ENCODE data around the gene OTULIN.

The OTULIN gene

DNA sequence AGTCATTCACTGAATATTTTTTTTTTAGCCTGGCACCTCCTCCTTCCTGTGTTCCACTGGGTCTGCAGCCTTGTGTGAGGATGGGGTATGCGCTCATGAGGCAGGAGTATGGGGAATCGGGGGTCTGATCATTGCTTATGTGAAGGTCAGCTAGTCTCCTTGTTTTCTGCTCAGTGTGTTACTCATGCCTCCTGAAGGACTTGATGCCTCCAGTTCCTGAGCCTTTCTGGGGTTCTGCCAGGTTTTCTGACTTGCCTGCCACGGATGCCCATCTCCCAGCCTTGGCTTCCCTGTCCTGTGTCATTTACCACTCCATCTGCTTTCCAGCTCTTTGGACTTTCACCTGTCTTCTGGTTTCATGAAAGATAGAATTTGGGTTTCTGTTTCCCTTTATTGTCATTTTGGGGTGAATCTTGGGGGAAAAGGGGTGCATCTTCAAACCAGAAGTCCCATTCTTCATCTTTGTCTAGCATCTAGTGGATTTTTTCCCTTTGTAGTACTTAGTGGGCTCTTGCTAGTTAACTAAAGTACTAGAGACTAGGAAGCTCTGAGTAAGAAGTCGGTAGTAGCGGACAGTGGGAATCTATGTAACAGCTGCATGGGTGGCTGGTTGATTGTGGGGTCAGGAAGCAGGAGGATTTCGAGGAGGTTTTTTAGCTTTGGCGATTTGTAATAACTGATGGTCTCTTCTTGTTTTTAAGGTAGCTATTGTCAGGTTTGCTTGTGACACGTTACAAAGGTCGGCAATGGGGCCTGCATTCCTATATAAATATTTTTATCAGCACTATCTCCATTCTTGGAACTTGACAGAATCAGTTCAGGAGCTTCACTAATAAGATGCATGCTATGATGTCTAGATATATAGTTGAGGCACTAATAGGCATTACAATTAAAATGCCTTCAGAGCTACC lies 8.2 kb downstream of the OTULIN start:
- H3K4me3 ChIP-seq (ENCODE audit: low read depth, low read length) = no peak overlapping the region
- TF ChIP-seq MYC (IDR thresholded peaks at IDR 0.05; ENCODE audit: low read depth, low read length) (no peak), POLR2A (IDR thresholded peaks at IDR 0.05; ENCODE audit: extremely low read depth, insufficient read length) (no peak)
- TF ChIP-seq, protein P1, sequence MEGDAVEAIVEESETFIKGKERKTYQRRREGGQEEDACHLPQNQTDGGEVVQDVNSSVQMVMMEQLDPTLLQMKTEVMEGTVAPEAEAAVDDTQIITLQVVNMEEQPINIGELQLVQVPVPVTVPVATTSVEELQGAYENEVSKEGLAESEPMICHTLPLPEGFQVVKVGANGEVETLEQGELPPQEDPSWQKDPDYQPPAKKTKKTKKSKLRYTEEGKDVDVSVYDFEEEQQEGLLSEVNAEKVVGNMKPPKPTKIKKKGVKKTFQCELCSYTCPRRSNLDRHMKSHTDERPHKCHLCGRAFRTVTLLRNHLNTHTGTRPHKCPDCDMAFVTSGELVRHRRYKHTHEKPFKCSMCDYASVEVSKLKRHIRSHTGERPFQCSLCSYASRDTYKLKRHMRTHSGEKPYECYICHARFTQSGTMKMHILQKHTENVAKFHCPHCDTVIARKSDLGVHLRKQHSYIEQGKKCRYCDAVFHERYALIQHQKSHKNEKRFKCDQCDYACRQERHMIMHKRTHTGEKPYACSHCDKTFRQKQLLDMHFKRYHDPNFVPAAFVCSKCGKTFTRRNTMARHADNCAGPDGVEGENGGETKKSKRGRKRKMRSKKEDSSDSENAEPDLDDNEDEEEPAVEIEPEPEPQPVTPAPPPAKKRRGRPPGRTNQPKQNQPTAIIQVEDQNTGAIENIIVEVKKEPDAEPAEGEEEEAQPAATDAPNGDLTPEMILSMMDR (IDR thresholded peaks at IDR 0.05; ENCODE audit: low read depth, low read length) = no peak
- TF ChIP-seq, protein P2, sequence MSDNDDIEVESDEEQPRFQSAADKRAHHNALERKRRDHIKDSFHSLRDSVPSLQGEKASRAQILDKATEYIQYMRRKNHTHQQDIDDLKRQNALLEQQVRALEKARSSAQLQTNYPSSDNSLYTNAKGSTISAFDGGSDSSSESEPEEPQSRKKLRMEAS (IDR thresholded peaks at IDR 0.05; ENCODE audit: low read depth, low read length) = no peak
- no peak for DNase-seq (ENCODE audit: low read depth)

DNA sequence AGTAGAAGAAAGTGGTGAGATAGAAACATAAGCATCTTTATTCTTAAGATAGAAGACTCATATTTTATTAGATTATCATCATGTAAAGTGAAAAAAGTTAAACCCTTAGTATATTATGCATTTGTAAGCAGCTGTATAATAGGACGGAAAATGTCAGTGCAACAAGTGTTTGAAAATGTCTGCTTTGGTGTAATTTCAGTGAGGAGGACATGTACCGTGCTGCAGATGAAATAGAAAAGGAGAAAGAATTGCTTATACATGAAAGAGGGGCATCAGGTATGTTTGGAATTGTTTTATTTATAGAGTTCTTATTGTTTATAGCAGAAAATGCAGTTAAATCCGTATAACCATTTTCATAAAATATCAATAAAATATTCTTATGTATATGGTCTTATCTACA lies 8.9 kb downstream of the OTULIN start:
- TF ChIP-seq POLR2A (IDR thresholded peaks at IDR 0.05; ENCODE audit: extremely low read depth, insufficient read length) (no peak), MYC (IDR thresholded peaks at IDR 0.05; ENCODE audit: low read depth, low read length) (no peak)
- TF ChIP-seq, protein P1 (IDR thresholded peaks at IDR 0.05; ENCODE audit: low read depth, low read length) = no peak
- TF ChIP-seq, protein P2 (IDR thresholded peaks at IDR 0.05; ENCODE audit: low read depth, low read length) = no peak
- no peak overlapping the region for H3K4me3 ChIP-seq (ENCODE audit: low read depth, low read length)
- DNase-seq (ENCODE audit: low read depth) = no peak

DNA sequence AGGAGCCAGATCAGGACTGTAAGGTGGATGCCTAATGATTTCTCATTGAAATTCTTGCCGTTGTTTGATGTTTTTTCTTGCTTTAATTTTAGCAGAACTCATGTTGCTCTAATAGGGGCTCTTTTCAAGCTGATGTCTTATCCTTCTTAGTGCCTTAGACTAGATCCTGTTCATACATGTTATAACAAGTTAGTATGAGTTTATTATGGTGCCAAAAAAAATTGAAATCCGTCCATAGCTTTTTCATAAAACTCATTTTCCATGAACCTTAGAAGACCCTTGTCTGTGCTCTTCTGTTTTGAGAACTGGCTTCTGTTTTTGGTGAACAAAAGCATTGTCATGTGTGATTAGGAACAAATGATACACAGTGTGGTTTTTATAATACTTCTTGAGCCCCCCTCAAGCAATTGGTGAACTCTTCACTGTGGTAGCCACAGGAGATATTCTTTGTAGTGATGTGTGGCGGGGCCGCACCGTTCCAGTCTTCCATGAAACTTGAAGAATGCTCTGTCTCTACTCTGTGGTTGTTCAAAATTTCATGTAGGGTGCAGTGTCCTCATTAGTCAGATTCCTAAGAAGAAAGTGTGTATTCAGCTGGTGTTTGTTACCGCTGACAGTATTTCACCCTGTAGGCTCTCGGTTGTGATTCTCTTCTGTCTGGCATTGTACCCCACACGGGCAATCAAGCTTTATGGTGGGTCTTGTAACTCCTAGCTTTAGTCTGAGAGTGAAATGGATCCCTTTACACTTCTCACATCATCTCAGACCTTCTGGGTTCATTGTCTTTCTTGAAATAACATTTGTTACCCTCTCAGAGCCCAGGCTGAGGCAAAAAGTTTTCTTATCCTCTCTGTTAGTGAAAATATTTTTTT lies 10.7 kb downstream of the OTULIN start:
- H3K4me3 ChIP-seq (ENCODE audit: low read depth, low read length) = peak overlapping the region; percentile 46
- DNase-seq (ENCODE audit: low read depth) = no peak
- no peak for TF ChIP-seq POLR2A (IDR thresholded peaks at IDR 0.05; ENCODE audit: extremely low read depth, insufficient read length)
- no peak for TF ChIP-seq MYC (IDR thresholded peaks at IDR 0.05; ENCODE audit: low read depth, low read length)
- TF ChIP-seq, protein P1 (IDR thresholded peaks at IDR 0.05; ENCODE audit: low read depth, low read length) = no peak
- TF ChIP-seq, protein P2 (IDR thresholded peaks at IDR 0.05; ENCODE audit: low read depth, low read length) = no peak

DNA sequence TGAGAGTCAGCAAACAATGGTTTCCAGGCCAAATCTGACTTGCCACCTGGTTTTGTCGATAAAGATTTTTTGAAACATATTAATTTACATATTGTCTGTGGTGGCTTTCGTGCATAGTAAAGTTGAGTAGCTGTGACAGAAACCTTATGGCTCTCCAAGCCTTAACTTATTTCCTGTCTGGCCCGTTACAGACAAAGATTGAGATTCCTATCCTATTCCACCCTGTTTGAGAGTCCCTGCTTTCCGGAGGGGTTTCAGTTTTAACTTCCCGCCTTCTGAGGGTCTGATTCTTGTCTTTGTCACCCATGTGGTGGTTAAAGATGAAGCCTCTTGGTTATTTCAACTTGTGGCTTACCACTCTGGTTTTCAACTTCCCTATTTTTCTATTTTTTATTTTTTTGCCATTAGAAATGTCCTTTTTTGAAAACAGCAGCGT lies 11.4 kb downstream of the OTULIN start:
- DNase-seq (ENCODE audit: low read depth) = peak; percentile 87
- TF ChIP-seq, protein P1 (IDR thresholded peaks at IDR 0.05; ENCODE audit: low read depth, low read length) = no peak
- TF ChIP-seq, protein P2 (IDR thresholded peaks at IDR 0.05; ENCODE audit: low read depth, low read length) = peak; percentile 86
- TF ChIP-seq MYC (IDR thresholded peaks at IDR 0.05; ENCODE audit: low read depth, low read length) = peak; percentile 72
- no peak for TF ChIP-seq POLR2A (IDR thresholded peaks at IDR 0.05; ENCODE audit: extremely low read depth, insufficient read length)
- H3K4me3 ChIP-seq (ENCODE audit: low read depth, low read length) = peak overlapping the region; percentile 46

DNA sequence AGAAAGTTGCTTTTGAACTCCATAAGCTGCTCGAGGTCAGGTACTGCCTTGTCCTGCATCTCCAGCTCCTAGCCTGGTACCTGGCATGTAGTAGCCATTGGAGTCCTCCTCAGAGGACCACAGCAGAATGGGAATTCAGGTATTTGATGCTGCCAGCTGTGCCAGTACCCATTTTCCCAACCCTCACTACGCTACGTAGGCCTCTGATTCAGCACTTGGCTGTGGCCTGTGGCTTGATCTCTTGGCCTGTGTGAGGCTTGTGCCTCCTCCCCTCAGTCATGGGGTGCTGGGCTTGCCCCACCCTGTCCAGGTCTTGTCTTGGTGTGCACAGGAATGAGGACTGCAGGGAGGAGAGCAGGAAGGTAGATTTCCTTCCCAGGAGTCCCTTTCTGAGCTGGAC lies 11.8 kb downstream of the OTULIN start:
- peak; percentile 85 for DNase-seq (ENCODE audit: low read depth)
- TF ChIP-seq MYC (IDR thresholded peaks at IDR 0.05; ENCODE audit: low read depth, low read length) (peak; percentile 30; the same call in 1 of the 2 replicates), POLR2A (IDR thresholded peaks at IDR 0.05; ENCODE audit: extremely low read depth, insufficient read length) (no peak)
- TF ChIP-seq, protein P2 (IDR thresholded peaks at IDR 0.05; ENCODE audit: low read depth, low read length) = no peak
- TF ChIP-seq, protein P1 (IDR thresholded peaks at IDR 0.05; ENCODE audit: low read depth, low read length) = no peak
- peak overlapping the region; percentile 19 for H3K4me3 ChIP-seq (ENCODE audit: low read depth, low read length)
